Activated T-helper 9 cell treated with anti-CD3 and anti-CD28 coated beads, Interleukin-2, amount 50 U/mL, for 16 hours (primary cell): Measurements from ENCODE around the gene SLC39A2.
"Not testable (repeated sequence)": the region's sequence is repeated elsewhere in the genome, so short reads cannot be mapped to it uniquely, and the experiment has no call there.

Source experiments
- DNase-seq: peaks from one replicate; pipeline ENCODE4 v3.0.0-alpha.2; 2020; ENCODE audit warnings: low read depth

SLC39A2 gene, protein sequence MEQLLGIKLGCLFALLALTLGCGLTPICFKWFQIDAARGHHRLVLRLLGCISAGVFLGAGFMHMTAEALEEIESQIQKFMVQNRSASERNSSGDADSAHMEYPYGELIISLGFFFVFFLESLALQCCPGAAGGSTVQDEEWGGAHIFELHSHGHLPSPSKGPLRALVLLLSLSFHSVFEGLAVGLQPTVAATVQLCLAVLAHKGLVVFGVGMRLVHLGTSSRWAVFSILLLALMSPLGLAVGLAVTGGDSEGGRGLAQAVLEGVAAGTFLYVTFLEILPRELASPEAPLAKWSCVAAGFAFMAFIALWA

DNA sequence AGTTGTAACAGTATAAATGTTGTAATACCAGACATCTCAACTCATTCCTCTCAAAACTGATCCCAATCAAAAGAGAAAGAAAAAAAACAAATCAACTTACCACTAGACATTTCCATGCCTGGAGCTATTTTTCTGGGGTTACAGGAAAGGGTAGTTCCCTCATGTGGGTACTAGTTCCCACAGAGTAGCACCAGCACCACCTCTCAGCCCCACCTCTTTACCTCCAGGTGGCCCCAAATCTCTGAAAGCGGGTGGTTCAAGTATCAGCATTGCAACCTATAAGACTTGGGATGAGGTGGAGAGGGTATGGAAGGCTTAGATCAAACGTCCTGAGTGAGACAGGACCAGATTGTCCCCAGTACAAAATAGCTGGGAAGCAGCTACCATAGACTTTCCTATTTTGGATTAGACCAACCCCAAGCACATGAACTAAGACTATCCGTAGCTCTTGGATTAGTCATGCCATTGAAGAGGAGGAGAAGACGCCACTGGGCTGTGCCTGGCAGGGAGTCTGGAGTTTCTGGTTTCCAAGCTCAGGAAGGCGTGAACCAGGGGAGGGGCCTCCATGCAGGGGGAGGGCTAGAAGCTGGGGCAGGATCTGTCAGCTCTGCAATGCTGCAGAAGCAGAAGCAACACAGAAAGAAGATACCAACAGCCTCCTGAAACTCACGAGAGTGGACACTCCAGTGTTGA is at the start of gene SLC39A2:
Gene SLC39A2, plus strand, starts transcription at position 620 of the 693 bp plus-strand sequence. CDS start 154 bp downstream, outside the sequence.
- no peak for DNase-seq

DNA sequence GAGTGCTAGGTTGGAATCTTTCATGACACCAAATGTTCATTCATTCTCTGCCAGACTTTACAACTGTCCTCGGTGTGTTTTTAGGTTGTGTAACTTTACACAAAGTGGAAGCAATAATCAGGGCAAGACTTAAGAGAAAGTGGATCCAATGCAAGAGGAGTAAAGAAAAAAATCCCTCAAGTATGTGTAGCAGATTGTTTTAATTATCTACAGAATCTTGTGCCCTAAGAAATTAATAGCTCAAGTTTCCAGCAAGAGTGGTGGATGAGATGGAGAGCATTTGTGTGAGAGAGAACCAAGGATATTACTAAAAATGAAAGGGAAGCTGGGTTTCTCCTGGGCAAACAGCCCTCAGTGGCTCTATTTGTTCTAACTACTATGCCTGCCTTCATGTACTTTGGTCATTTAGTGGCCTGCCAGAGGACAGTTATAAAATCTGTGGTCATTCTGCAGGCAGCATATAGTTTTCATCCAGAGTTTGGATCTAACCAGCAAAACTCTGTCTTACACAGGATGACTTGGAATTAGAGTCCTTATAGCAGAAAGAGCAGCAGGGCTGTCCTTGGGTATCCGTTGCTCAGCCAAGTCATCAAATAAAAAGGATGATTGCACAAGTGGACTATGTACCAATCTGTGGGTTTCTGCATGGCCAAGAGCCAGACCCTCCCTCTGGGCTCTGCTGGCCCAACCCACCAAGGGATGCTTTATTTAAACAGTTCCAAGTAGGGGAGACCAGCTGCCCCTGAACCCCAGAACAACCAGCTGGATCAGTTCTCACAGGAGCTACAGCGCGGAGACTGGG is 44.2 kb upstream of the SLC39A2 start, which contains the start of gene RNASE2:
Gene RNASE2, plus strand, starts transcription at position 752 of the 802 bp plus-strand sequence. CDS start 285 bp downstream, outside the sequence.
- not testable (repeated sequence) for DNase-seq

DNA sequence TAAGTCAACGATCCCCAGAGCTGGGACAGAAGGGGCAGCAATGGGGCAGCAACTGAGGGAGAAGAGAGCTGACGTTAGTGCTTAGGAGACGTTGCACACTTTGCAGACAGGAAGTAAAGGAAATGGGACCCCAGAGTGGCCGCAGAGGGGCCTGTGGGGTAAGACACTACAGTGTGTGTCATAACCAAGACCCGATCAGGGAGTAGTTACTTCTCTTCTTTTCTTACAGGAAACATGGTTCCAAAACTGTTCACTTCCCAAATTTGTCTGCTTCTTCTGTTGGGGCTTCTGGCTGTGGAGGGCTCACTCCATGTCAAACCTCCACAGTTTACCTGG is 43.6 kb upstream of the SLC39A2 start:
- DNase-seq, result not testable (repeated sequence)

DNA sequence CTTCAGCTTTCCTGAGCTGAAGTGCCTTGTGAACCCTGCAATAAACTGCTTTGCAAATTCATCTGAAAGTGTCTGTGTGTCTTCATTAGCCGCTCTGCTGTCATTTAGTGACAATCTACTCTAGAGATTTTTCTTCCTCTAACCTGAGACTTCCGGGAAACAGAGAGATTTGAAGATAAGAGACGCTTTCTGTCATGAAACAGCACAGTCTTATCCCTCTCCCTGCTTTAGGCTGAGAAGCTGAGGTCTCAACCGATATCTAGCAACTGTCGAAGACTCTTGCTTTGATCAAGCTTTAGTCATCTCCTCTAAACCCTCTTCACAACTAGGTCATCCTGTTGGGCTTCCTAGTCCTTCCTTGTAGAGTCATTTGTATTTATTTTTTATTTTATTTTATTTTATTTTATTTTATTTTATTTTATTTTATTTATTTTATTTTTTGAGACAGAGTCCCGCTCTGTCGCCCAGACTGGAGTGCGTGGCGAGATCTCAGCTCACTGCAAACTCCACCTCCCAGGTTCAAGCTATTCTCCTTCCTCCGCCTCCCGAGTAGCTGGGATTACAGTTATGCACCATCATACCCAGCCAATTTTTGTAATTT is 42.6 kb upstream of the SLC39A2 start:
- no peak for DNase-seq

DNA sequence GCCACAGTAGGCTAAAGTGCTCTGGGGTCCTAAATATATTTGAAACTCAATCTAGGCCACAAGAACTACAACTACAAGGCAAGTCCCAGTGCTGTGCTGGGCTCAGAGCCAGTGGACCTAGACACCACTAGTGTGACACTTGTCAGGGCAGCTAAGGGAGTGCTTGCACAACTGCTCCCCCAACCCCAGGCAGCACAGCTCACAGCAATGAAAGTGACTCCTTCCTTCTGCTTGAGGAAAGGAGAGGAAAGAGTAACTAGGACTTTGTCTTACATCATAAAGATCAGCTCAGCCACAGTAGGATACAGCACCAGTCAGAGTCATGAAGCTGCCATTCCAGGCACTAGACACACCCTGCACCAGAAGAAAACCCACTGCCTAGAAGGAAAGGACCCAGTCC is 40.1 kb upstream of the SLC39A2 start:
- DNase-seq, result not testable (repeated sequence)

DNA sequence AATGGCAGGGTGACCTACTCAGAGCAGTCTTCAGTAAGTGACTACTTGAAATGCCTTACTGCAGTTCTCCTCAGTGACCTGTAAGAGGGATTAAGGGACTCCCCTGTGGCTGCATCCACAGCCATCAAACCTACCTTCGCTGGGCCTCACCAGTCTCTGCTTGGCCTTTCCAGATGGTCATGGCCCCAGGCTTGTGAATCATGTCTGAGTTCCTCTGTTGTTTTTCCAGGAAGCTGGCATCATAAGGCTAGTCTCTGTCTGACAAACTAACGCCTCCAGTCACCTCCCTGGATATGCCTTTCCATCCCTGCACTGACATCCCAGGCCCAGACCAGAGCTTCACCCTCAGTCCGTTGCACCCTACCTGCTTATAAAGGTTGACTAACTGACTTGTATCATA is 29.8 kb upstream of the SLC39A2 start:
- no peak for DNase-seq

DNA sequence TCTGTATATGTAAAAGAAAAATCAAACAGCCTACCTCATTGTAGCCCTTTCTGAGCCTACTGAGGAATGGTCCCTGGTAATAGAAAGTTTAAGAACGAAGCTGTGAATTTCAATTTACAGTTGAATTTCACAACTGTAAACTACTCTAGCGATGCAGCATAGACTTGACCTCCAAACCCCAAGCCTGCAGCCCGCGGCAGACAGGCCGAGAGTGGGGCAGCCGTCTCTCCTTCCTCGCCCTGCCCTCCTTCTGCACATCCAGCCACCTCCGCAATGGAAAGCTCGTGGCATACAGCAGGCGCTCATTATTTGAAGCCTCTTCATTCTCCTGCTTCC is 28.5 kb upstream of the SLC39A2 start:
- DNase-seq, result no peak

DNA sequence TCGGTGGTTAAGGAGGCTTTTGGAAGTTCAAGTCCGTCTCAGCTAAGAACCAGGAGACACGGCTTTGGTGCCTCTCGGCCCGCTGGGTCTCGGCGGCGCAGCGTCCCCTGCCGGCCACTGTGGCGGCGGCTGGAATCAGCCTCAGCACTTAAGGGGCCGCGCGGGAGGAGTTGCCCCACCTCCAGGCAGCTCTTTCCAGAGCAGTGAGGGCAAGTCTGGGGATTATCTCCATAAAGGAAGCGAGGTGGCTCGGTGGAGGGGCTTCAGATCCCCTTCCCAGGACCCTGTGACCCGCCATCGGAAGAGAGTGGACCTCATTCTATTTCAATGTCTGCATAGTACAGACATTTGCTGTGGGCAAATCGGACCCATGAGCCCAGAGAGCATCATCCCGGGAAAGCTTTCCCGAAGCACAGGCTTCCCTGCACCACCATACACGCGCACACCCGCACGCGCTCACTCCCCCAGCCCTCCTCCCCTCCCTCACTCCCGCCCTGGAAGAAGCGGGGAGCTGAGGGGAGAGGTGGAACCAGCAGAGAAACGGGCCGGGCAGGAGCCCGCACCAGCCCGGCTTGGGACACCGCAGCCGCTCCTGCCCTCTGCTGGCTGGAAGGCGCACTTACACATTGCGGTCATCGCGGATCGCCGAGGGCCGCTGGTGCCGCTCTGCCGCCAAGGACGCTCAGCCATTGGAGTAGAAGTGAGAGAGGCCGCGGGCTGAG is 27.9 kb upstream of the SLC39A2 start:
- DNase-seq, result peak; percentile 70

DNA sequence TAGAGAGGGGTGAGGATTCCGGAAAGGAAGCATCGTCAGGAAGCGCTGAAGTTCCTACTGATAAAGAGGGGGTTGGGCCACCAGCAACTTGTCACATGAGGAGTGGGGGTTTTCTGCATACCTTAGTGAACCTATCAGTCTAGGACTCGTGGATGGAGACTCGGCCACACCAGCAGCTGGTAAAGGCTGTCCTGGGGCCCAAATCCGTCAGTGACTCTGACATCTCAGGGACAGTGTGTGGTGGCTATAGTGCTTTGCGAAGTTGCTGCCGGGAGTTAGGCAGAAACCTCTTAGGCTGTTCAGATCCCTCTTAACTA is 27.4 kb upstream of the SLC39A2 start:
- no peak for DNase-seq

DNA sequence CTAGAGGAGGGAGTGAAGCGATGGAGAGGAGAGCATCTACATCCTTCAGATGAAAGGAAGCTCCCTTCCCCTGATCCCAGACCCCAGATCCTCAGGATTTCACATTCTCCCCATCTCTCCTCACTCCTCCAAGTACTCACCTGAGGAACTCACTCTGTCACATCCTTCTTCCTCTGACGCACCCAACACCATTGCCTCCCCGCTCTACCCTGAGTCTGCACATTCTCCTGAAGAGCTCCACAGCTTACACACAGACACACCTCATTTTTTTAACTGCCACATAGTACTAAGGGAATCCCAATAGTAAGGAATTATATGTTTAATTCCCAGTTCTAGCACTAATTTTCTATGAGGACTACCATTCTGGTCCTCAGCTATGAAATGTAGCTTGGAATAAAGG is 25.6 kb upstream of the SLC39A2 start:
- no peak for DNase-seq

DNA sequence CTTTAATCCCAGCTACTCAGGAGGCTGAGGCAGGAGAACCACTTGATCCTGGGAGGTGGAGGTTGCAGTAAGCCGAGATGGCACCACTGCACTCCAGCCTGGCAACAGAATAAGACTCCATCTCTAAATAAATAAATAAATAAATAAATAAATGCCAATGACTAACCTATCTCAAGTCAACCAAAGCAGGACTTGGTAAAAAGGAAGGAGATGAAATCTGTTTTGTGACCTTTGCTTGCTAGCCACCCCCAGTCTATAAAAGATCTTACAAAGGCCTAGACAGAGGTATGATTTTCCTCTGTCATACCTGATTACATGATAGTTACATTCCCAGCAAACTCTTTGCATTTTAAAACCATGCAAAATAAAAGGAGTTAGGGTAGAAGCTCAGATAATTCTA is 22.8 kb upstream of the SLC39A2 start:
- DNase-seq, result no peak

DNA sequence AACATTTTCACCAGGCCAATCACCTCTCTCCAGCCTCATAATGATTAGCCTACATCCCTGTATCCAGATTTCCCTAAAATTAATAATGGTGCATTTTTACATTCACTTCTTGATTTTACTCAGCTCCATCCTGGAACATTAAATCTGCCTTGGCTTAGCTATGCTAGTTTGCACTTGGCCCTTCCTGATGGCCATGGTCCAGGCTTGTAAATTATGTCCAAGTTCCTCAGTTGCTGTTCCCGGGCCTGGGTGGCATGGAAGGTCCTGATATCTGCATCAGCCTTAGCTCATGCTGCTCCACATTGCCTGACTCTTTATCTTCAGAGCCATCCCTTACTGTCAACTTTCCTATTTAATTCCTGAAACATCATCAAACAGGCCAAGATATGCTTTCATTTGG is 20.4 kb upstream of the SLC39A2 start:
- no peak for DNase-seq

DNA sequence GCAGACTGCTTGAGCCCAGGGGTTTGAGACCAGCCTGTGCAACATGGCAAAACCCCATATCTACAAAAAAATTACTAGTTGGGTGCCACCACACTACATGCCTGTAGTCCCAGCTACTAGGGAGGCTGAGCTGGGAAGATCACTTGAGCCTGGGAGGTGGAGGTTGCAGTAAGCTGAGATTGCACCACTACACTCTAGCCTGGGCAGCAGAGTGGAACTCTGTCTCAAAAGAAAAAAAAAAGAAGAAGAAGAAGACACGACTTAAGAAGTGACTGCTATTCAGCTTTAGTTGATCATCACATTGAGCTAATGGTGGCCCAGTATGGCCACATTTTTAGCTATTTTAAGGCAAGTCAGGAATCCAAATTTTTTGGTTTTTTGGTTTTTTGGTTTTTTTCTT is 18.2 kb upstream of the SLC39A2 start:
- DNase-seq, result no peak

DNA sequence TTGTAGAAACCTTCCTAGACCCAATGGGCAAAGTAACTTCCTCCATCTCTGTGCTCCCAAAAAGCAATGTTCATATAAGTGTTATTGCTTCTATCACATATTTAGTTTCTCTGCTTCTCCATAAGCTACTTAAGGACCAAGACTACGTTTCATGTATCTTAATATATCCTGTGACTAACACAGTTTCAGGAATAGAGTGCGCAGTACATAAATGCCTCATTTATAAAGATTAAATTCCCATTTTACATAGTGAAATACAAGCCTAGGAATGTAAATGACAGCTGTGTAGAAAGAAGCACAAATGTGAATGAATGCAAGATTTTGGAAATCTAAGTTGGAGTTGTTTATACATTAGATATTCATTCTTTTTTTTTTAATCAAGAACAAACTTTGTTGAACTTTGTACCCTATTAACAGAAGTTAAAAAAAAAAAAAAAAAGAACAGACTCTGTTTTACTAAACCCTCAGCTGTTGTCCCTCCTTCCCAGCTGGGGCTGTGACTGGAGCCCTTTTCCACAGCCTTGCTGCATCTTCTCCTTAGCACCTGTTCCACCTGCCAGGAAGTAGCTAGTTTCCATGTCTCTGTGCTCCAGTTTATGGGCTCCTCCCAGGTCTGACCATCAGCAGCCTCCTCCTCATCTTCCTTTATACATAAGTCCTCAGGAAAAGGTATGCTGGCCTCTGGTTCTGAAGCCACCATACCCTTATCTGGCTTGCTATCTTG is 16.3 kb upstream of the SLC39A2 start:
- DNase-seq, result no peak

DNA sequence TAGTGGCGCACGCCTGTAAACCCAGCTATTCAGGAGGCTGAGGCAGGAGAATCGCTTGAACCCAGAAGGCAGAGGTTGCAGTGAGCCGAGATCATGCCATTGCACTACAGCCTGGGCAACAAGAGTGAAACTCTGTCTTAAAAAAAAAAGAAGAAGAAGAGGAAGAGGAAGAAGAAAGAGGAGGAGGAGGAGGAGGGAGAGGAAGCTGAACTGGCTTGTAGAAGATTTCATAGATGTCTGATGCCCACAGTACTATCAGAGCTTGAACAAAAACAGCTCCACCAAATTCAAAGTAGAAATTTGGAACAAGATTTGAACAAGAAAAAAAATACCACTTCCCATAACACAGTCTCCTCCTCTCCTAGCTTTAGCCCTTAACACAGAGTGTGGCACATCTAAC is 13.4 kb upstream of the SLC39A2 start:
- DNase-seq, result not testable (repeated sequence)

DNA sequence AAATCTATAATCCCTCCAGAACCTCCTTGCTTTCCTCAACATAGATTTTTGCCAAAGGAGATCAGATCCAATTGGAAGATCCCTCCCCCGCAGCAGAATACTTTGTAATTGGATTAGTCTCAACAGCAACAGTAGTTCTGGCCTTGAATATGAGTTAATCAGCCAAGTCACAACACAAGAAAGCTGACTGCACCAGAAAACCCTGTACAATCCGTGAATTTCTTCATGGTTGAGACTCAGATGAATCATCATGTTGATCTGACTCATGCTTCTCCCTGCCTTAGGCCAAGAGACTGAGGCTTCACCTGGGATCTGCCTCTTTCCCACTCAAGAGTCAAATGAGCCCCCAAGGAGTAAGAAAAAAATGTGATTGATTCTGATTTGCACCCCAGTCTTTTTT is 12.3 kb upstream of the SLC39A2 start:
- no peak for DNase-seq

DNA sequence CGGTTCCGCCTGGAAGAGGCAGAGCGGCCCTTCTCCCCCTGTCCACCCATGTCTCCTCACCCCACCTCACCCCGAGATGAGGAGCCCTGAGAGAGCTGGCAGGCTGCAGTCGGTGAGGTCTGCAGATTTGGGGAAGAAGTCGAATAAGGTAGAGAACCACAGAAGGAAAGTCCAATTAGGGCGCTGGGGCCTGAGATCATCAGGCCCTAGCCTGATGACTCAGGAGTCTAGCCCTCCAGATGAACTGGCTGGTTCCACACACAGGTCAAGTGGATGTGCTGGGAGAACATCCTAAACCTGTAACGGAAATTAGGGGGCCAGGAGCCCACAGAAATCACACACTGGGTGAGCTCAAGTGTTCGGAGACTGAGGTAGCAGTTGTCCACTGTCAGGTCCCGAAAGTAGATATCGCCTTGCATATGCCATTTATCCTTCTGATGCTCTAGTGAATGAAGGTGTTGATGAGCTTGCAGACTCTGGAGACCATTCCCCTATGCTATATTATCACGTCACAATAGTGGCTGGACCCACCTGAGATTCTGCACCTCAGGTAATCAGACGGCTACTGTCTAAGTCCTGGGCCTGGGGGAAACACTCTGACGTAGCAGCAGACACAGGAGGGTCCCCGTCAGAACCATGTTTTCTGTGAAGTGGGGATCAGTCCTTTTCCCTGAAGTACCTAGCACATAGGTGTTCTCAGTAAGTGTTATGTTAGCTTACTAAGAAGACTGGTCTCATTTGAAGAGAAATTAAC is 10.2 kb upstream of the SLC39A2 start:
- DNase-seq, result no peak

DNA sequence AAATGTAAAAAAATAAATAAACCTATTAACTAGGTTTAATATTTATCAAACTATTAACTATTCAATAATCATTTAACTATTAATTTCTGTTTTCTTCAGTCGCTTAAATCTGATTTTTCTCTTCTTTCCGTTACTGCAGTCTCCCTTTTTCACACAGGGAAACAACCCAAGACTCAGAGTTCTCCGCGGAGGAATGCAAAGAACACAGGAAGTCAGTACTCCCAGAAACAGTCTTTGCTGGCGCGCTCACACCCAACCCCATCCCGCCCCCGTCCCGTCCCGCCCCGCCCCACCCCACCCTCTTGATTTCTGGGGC is 9.7 kb upstream of the SLC39A2 start:
- DNase-seq, result no peak

DNA sequence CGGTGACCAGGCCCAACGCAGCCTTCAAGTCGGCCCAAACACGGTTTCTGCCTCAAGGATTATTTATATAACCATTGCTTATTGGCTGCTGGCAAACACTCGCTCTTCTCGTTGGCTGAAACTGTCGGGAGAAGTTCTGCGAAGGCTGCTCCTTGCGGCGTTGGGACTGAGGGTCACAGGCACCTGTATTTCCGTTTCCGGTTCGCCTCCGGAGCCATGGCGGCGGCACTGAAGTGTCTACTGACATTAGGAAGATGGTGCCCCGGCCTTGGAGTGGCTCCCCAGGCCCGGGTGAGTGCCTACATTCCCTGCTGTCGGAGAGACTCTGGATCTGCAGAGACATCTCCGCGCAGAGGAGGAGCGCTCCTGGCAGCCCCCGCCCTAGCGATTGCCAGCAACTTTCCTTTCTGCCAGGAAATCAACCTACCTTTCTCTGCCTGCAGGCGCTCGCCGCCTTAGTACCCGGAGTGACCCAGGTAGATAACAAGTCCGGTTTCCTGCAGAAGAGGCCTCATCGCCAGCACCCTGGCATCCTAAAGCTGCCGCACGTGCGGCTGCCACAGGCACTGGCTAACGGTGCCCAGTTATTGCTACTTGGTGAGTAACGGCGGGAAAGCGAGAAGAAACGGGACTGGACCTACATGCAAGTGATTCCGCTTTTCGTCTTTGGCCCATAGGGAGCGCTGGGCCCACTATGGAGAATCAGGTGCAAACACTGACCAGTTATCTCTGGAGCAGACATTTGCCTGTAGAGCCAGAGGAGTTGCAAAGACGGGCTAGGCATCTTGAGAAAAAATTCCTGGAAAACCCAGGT is 9.1 kb upstream of the SLC39A2 start, which contains the start of gene METTL17:
Gene METTL17, plus strand, starts transcription at position 194 of the 814 bp plus-strand sequence. Its CDS starts 23 bp downstream, at position 217.
- DNase-seq, result peak; percentile 78

DNA sequence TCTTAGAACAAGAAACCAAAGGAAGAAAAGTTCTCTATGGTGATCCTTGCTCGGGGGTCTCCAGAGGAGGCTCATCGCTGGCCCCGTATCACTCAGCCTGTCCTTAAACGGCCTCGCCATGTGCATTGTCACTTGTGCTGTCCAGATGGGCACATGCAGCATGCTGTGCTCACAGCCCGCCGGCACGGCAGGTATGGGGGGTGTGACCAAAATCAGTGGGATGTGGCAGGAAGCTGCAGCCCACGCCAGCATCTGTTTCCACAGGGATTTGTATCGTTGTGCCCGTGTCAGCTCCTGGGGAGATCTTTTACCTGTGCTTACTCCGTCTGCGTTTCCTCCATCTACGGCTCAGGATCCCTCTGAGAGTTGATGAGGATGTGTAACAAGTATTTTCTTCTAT is 2.6 kb upstream of the SLC39A2 start:
- no peak for DNase-seq
